ENCODE data around the gene PAFAH2.

The PAFAH2 gene

GRCh38 chr1:26035959-26036755 lies 38.3 kb upstream of the PAFAH2 start:
- DNase-seq (ENCODE audit: low read depth), result no peak
- peak; percentile 88 for TF ChIP-seq CTCF (IDR thresholded peaks at IDR 0.05; ENCODE audit: control insufficient read depth, extremely low read depth, insufficient read depth)
- H3K4me3 ChIP-seq (ENCODE audit: low read depth, low read length), result peak overlapping the region; percentile 63

GRCh38 chr1:26035203-26035958 lies 37.5 kb upstream of the PAFAH2 start:
- no peak for TF ChIP-seq CTCF (IDR thresholded peaks at IDR 0.05; ENCODE audit: control insufficient read depth, extremely low read depth, insufficient read depth)
- peak; percentile 37 for DNase-seq (ENCODE audit: low read depth)
- H3K4me3 ChIP-seq (ENCODE audit: low read depth, low read length), result peak overlapping the region; percentile 63

- H3K4me3 ChIP-seq (ENCODE audit: low read depth, low read length), result peak overlapping the region; percentile 63
- TF ChIP-seq CTCF (IDR thresholded peaks at IDR 0.05; ENCODE audit: control insufficient read depth, extremely low read depth, insufficient read depth), result no peak
- no peak for DNase-seq (ENCODE audit: low read depth)
These were observed 36.8 kb upstream of the PAFAH2 start for GRCh38 chr1:26034504-26035202.

DNA sequence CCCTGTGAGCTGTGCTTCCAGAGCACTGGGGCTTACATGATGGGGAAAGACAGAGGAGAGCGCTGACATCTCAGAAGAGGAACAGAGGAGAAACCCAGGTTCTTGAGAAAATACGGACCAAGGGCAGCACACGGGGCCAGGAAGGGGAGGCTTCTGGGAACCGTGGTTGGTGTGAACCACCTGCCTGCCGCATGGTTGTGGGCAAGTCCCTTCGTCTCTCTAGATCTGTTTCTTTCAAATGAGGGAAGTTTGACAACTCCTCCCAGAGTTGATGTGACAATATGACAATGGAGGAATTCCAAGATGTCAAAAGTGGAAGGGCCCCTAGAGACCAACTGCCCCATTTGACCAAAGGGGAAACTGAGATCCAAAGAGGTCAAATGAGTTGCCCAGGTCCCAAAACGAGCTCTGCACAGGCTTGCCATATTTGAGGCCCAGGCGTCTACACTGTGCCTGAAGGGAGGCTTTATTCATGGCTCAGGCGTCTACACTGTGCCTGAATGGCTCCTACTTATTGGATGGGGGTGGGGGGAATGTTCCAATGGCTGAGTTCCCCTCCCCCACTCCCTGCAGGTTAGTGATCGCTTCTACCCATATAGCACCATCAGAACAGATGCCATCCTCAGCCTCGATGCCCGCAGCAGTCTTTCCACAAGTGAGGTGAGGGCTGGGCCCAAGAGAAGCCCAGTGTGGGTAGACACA lies 34.9 kb upstream of the PAFAH2 start:
- TF ChIP-seq CTCF (IDR thresholded peaks at IDR 0.05; ENCODE audit: control insufficient read depth, extremely low read depth, insufficient read depth), result no peak
- H3K4me3 ChIP-seq (ENCODE audit: low read depth, low read length), result no peak overlapping the region
- DNase-seq (ENCODE audit: low read depth), result no peak

DNA sequence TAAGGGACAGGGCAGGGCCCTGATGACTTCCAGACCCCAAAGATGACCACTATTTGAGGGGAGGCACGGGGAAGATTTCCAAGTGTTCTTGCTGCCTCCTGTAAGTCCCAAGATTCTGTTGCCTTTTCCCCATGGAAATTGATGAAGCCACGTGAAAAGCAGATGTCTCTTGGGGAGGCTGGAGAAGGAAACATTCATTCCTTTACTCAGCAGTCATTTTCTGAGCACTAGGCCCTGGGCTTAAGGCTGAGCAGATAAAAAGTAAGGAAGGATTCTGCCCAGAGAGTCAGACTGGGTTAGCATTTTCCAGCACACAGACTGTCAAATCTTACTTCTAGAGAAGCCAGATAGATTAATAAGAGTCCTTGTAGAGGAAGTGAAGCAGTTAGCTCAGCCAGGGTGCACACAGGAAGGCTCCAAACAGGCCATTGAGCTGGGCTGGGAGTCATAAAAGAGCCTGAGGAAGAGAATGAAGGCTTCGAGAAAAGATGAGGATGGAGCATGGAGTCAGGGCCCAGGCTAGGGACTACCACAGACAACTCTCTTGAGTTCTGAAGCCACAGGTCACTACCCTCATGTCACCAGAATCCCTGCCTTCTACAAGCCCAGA lies 33.9 kb upstream of the PAFAH2 start:
- no peak for TF ChIP-seq CTCF (IDR thresholded peaks at IDR 0.05; ENCODE audit: control insufficient read depth, extremely low read depth, insufficient read depth)
- DNase-seq (ENCODE audit: low read depth), result no peak
- H3K4me3 ChIP-seq (ENCODE audit: low read depth, low read length), result no peak overlapping the region

- no peak overlapping the region for H3K4me3 ChIP-seq (ENCODE audit: low read depth, low read length)
- no peak for TF ChIP-seq CTCF (IDR thresholded peaks at IDR 0.05; ENCODE audit: control insufficient read depth, extremely low read depth, insufficient read depth)
- DNase-seq (ENCODE audit: low read depth), result no peak
These were observed 33.3 kb upstream of the PAFAH2 start for GRCh38 chr1:26031196-26031595.
